ENCODE measurements around the gene CPOX.
A peak's percentile ranks its signal among the peaks of the same experiment; 100 is the strongest.
"Not testable (repeated sequence)": the region's sequence is repeated elsewhere in the genome, so short reads cannot be mapped to it uniquely, and the experiment has no call there.

Gene CPOX

DNA sequence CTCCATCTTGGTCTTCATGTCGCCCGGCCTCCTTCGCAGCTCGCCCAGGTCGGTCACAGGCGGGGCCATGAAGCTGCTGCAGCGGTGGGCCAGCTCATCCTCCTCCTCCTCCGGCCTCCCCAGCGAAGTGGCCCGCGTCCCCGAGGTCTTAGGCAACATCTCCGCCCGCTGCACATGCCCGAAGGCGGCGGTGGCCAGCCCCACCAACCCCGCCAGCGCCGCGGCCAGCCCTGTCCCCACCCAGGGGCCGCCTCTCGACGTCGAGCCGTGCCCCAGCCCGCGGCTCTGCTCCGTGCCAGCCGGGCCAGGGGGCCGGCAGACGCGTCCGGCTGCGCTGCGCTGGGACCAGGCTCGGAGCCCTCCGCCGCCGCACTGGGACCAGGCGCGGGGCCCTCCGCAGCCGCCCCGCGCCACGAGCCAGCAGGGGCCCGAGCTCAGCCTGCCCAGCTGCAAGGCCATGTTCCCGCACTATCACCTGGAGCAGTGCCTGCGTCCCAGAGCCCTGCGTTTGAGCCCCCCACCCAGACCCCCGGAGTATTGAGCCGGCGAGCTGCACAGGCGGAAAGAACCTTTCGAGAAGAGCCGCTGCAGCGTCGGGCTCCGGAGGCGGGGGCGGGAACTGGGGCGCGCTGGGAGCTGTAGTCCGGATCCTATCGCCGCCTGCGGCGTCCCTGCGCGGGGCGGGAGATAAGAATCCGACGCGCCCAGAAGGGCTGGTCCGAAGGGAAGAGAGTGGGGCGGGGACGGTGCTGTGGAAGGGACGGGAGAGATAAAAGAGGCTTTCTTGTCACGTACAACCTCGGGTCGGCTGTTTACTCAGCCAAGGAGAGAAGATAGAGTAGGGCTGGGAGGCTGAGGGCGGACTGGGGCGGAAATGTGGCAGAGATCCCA is at the start of gene CPOX:
CPOX (minus strand) TSS at position 566 of the 891 bp plus-strand sequence; CDS start at position 459, 107 bp downstream.
- DNase-seq (ENCODE audit: low read depth), result peak; percentile 93

DNA sequence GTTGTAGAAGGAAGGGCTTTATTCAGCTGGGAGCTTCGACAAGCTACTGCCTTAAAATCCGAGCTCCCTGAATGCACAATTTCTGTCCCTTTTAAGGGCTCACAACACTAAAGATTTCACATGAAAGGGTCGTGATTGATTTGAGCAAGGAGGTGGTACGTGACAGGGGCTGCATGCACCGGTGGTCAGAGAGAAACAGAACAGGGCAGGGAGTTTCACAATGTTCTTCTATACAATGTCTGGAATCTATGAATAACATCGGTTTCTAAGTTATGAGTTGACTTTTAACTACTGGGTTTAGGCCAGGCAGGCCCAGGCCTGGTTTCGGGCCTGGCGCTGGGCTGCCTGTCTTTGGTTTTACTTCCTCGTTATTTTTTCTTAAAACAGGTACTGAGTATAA is 49.4 kb upstream of the CPOX start:
- not testable (repeated sequence) for DNase-seq (ENCODE audit: low read depth)

DNA sequence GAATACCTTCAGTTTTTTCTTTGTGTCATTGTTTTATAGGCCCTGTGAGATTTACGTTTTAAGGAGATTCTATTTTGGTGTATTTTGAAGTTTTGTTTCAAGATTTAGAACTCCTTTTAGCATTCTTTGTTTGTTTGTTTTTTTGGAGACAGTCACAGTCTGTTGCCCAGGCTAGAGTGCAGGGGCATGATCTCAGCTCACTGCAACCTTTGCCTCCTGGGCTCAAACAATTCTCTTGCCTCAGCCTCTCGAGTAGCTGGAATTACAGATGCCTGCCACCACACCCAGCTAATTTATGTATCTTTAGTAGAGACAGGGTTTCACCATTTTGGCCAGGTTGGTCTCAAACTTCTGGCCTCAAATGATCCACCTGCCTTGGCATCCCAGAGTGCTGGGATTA is 48.3 kb upstream of the CPOX start:
- not testable (repeated sequence) for DNase-seq (ENCODE audit: low read depth)

DNA sequence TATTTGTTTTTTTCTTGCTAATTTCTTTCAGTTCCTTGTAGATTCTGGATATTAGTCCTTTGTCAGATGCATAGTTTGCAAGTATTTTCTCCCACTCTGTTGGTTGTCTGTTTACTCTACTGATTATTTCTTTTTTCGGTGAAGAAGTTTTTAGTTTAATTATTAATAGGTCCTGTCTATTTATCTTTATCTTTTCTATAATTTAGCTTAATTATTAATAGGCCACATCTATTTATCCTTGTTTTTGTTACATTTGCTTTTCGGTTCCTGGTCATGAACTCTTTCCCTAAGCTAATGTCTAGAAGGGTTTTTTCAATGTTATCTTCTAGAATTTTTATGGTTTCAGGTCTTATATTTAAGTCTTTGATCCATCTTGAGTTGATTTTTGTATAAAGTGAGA is 45.1 kb upstream of the CPOX start:
- not testable (repeated sequence) for DNase-seq (ENCODE audit: low read depth)

DNA sequence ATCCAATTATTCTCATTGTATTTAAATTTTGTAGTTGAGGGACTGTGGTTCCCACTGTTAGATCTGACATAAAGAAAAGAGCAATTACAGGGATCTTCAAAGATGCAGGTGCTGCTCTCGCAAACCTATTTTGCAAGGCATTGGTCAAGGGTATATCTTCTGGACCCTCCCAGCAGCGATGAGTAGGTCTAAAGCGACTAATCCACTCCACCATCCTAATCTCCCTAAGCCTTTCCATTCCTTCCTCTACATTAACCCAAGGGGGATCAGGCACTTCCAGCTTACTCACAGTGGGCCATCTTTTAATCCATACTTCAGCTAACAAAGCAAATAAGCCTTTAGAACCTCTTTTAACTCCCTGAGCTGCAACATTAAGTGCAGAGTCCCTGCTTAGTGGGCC is 37.0 kb upstream of the CPOX start:
- DNase-seq (ENCODE audit: low read depth), result no peak

DNA sequence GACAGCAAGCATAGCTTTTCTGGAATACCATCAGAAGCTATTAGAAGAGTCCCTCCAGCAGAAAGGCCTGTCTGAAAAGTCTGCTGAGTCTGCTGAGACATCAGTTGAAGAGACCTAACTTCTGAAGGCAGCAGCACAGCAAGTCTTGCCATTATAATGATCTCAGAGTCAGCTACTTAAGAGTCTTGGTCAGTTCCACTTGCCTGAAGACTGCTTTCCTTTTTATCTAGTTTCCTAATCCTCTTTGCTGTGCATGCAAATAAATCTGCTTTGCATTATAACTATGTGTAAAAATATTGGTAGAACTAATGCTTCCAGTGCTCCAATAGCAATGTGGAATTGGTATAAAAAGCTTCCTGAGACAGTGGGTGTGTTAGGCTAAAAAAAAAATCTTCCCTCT is 34.9 kb upstream of the CPOX start:
- DNase-seq (ENCODE audit: low read depth), result no peak

DNA sequence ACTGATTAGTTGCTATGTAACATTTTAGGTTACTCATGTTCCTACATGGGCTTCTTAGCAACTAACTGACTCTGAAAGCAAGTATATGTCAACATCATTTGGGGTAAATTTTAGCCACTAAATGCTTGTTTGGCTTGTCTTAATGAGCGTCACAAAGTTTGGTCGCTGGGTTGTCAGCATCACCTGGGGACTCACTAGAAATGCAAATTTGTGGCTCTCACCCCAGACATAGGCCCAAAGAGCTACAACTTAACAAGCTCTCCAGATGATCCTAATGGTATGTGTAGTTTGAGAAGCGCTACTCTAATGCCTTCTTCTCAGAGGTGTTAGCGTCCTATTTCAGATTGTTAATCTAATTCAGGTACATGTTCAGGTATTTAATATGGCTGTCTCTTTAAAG is 32.7 kb upstream of the CPOX start:
- no peak for DNase-seq (ENCODE audit: low read depth)

DNA sequence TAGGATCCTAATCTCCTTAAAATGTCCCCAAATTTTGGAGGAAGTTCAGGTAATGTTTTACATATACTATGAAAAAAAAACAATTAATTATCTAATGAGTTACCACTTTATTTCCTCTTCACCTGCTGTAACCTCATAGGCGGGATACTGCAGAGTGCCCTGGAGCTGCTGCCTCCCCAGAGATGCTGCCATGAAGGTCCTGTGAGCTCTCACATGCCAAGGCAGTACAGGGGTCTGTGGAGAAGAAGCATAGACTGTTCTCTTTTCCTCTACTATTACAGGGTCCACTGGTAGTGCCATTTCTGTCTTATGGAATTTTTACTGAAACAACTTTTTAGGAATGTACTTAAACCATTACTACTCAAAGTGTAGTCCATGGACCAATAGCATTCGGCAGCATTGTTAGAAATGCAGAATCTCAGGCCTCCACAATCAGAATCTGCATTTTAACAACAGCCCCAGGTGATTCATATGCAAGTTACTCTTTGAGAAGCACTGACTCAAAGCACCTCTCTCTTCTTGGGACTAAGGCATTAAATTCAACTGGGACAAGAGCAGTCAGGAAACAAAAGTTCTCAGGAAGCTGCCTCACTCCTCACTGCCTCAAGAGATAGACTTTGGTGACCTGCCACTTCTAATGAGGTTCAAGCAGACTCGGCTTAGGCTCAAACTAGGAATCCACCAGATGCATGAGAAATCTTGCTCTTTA is 30.3 kb upstream of the CPOX start:
- no peak for DNase-seq (ENCODE audit: low read depth)

DNA sequence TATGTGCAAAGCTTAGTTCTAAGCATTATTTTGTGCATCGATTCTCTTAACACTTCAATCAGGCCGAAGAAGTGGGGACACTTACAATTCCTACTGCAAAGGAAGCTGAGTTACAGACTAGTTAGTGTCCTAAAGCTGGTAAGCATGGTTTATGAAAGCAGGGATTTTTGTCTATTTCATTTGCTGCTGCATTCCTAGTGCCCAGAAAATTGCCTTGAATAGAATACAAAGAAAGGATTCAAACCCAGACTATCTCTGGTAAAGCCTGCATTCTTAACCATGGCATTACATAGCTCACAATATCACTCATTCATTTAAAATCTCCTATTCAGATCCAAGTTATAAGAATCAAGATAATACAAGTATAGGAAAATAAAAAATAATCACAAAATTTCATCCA is 24.4 kb upstream of the CPOX start:
- no peak for DNase-seq (ENCODE audit: low read depth)

DNA sequence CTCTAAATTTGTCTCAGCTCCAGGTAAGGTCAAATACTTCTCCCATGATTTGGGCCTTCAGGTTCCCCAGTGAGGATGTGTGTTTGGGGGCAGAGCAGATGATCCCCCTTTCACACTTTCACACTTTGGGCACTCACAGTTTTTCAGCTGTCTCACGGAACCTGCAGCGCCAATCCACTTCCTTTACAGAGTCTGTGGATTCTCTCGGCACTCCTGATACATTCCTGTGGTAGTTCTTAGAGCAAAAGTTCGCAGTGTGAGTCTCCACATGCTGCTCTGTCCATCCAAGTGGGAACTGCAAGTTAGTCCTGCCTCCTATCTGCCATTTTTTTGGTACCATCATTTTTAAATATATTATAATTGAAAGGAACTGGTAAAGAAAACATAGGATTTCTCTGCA is 20.2 kb upstream of the CPOX start:
- DNase-seq (ENCODE audit: low read depth), result peak; percentile 10

DNA sequence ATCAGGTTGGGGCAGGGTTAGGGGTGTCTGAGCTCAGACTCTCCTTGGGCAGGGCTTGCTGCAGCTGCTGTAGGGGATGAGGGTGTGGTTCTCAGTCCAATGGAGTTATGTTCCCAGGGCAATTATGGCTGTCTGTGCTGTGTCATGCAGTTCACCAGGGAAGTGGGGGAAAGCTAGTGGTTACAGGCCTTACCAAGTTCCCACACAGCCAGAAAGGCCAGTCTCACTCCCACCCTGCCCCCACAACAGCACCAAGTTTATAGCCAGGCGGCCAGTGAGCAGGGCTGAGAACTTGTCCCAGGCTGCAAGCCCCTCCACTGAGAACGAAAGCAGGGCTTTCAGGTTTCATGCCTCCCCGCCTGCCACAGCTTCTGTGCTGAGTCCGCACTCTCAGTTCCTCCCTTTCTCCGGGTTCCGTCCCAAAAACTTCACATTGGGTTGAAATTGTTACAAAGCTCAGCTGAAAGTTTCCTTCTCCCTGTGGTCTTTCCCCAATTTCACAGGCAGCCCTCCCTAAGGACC is 19.6 kb upstream of the CPOX start:
- DNase-seq (ENCODE audit: low read depth), result no peak

DNA sequence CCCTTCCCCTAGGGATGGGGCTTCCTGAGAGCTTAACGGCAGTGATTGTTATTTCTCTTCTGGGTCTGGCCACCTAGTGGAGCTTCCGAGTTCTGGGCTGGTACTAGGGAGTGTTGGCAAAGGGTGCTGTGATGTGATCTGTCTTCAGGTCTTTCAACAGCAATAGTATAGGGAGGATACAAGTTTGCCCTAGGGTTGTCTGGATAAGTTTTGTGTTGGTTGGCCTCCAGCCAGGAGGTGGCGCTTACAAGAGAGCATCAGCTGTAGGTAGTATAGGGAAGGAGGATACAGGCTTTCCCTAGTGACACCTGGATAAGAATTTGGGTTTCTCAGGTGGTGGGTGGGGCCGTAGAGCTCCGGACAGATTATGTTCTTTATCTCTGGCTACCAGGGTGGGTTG is 19.2 kb upstream of the CPOX start:
- DNase-seq (ENCODE audit: low read depth), result peak; percentile 4

DNA sequence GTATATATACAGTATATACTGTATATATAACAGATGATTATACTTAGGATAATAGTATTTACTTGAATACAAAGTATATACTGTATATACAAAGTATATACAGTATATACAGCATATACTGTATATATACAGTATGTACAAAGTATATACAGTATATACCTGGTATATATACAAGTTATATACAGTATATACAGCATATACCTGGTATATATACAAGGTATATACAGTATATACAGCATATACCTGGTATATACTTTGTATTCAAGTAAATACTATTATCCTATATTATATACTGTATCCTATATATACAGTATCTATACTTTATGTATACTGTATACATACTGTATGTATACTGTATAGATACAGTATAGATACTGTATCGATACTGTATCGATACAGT is 14.6 kb upstream of the CPOX start:
- no peak for DNase-seq (ENCODE audit: low read depth)

DNA sequence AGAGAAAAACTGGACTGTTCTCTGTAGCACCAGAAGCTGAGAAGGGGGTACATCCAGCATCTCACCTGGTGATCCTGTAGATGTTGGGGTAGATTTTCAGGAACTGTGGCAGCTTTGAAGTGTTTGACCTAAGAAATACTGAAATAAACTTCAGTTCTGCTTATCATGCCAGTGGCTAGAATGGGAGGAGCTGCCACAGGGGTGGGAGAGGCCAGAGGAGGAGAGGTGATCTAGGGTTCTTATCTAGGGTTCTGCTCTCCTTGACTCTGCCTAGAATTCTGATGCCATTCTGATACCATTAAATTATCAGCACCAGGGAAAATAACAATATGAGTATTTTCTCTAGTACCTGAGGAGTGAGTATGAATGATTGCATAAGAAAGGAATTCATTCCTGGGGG is 10.2 kb upstream of the CPOX start:
- no peak for DNase-seq (ENCODE audit: low read depth)

DNA sequence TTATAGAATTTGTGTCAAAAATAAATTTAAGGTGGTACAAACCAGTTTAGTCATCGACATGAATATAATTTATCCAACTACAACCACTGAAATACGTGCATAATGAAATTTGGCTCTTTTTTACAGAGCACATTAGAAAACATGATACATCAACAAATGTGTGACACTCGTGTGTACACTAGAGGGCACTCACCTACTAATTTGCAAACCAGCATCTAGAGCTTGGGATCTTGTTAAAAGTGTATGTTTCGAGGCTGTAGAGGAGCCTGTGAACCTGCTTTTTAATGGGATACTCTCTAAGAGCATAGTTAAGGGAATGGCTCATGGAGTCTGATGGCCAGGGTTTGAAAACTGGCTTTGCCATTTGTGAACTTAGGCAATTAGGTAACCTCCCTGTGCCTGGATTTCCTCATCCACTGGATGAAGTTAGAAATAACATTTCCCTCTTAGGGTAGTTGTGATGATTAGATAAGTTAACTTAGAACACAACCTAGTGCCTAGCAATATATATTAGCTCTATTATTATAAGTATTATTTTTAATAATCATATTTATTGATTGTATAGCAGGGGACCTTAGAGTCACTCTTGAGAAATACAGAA is 8.8 kb upstream of the CPOX start:
- peak; percentile 77 for DNase-seq (ENCODE audit: low read depth)

DNA sequence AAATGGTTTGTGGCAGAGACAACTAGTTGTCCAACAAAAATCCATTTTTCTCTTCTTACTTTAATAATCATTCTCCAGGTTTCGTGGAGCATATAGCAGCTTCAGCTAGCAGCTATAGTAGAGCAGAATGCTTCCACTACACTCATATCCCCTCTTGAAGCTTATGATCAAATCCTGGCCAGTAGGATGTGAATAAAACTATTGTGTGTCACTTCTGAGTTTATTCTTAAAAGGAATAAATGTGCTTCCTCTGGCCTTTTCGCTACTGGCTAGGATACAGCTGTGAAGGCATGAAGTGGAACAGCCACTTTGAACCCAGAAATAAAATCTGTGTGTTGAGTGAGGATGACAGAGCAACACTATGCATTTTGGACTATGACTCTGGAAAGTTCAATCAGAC is 7.8 kb upstream of the CPOX start:
- DNase-seq (ENCODE audit: low read depth), result no peak

DNA sequence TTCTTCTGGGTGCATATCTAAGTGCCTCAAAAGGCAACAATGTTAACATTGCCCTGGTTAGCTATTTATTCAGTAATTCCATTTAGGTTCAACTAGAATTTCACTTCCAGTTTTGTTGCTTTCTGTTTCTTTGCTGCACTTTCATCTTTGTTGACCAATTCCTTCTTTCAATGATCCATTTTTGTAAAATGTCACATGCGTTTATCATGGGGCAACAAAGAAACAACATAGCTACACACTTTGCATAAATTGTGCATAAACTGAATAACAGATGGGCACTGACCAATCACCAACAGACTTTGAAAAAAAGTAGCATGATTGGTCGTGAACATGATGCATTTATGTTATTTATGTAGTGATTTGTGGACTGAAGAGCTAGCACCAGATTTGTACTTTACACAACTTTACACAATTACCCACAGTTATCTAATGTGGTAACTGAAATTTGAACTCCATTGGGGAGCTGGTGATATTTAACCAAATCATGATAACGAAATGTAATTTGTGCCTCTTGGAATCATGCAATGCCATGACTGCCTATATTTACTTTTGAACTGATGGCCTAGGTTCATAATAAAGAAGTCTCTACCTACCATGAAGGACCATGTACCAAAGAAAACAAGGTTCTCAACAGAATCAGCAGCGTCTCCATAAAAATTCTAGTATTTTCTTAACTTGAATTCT is 7.1 kb upstream of the CPOX start:
- DNase-seq (ENCODE audit: low read depth), result no peak

DNA sequence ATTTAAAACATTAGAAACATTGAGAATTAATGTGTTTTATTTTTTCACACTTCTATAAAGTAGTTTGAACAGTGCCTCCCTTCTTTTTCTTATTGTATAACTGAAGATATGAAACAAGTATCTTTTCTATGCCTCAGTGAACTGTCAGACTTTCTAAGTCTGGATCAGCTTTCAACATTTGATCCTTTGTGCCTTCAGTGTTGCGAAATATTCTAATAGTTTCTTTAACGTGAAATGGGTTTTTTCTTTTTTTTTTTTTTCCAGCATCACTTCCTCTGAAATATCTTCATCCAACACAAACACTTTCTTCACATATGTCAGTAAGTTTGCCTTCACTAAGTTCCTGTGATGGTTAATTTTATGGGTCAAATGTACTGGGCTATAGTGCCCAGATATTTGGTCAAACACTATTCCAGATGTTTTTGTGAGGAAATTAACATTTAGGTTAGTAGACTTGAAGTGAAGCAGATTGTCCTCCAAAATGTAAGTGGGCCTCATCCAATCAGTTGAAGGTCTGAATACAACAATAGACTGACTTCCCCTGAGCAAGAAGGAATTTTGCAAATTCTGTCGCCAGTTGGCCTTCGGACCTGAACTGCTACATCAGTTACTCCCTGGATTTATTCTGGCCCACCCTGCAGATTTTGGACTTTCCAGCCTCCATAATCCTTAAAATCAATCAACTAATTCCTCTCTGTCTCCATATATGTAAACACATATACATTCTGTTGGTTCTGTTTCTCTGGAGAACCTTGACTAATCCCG is 6.4 kb upstream of the CPOX start:
- no peak for DNase-seq (ENCODE audit: low read depth)

DNA sequence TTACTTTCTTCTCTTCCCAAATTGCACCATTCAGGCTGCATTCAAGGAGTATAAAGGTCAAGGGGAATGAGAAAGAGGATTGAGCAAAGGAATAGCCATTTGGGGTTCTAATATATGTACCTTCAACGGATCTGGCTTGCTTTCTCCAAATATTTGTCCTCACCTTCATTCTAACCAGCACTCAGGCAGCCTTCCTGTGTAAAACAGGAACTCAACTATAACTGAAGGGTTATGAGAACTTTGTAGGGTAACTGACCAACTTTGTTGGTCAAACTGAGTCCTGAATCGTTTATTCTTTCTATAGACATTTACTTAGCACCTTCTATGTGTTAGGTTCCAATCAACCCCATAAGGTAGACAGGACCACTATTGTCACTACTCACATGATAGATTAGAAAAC is 5.1 kb upstream of the CPOX start:
- no peak for DNase-seq (ENCODE audit: low read depth)

DNA sequence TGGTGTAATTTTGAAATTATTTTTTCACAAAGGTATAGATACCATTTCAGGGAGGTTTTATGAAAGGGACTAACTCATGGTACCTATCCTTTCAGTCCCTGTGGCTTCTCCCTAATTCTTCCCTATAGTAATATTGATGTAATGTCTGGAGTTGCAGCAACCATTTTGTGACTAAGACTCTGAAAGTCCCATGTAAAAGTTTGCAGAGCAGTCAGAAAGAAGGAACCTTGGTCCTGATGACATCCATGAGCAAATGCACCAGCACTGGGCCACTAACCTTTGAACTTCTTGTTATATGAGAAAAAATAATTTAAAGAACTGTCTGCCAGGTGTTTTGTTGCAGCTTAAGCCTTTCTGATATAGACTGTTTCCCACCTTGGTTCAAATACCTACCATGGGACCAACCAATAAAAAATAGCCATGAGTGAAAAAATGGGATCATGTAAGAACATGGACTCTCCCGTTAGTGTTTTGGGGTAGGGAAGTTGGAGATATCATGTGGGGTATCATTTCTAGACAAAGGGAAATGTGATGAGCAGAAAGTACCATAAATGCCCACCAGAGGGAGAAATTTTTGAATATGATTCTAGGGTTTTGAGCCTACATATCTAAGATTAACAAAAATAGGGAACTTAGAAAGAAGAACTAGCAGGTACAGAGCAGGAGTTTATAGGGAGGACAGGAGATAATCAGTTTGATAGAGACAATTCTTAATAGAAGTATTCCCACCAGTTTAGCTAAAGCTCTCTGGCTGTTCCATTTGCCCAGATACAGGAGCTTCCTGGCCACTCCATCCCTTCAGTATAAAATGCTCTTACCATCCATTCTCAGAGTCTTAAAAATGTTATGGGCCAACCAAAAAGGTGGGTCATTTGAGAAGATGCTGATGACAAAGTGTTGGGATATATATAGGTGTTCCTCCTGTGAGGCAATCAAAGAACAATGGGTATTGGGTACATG is 3.4 kb upstream of the CPOX start:
- peak; percentile 62 for DNase-seq (ENCODE audit: low read depth)
